GM23338 (cell line): ENCODE results near the gene SCARF1. TPM values are rescaled to one million over a fixed set of nuclear protein-coding genes. Genes with fewer than 3 reads are reported as not detected.

Experiments used
- ATAC-seq: fragments of 200-7000 bp; cut with Tn5 transposase; 3 replicates; pipeline ENCODE4 v1.9.1; 2020
- DNase-seq: peaks from one replicate; pipeline ENCODE4 v3.0.0-alpha.2; 2015; ENCODE audit warnings: low spot score
- H2AFZ ChIP-seq: fragments of 200-600 bp; sonication (generic); 2 replicates; pipeline ENCODE4 v1.8.0; 2016; ENCODE audit warnings: antibody characterized with exemption, mild to moderate bottlenecking, moderate library complexity
- H3F3A ChIP-seq: fragments of 200-600 bp; sonication (generic); replicated peaks from 2 replicates; pipeline ENCODE4 v1.8.0; 2017; ENCODE audit warnings: antibody characterized with exemption, mixed run types, low read depth
- H3K27ac ChIP-seq: fragments of 200-600 bp; sonication (generic); 2 replicates; pipeline ENCODE4 v1.6.1; 2016; ENCODE audit warnings: low read depth
- H3K27me3 ChIP-seq: fragments of 200-600 bp; sonication (generic); 2 replicates; pipeline ENCODE4 v1.8.0; 2016; ENCODE audit warnings: mild to moderate bottlenecking, mixed run types, moderate library complexity; ENCODE audit not compliant: insufficient read depth
- H3K36me3 ChIP-seq: fragments of 200-600 bp; sonication (generic); 2 replicates; pipeline ENCODE4 v1.8.0; 2016; ENCODE audit warnings: mild to moderate bottlenecking; ENCODE audit not compliant: insufficient read depth
- H3K4me1 ChIP-seq: fragments of 200-600 bp; sonication (generic); 2 replicates; pipeline ENCODE4 v1.8.0; 2016; ENCODE audit warnings: mild to moderate bottlenecking, moderate library complexity; ENCODE audit not compliant: insufficient read depth
- H3K4me2 ChIP-seq: fragments of 200-600 bp; sonication (generic); 2 replicates; pipeline ENCODE4 v1.7.1; 2017; ENCODE audit warnings: mixed run types
- H3K4me3 ChIP-seq: fragments of 200-600 bp; sonication (generic); 2 replicates; pipeline ENCODE4 v1.6.1; 2016; ENCODE audit warnings: mixed run types
- H3K79me2 ChIP-seq: fragments of 200-600 bp; sonication (generic); replicated peaks from 2 replicates; pipeline ENCODE4 v1.8.0; 2017; ENCODE audit warnings: mild to moderate bottlenecking; ENCODE audit not compliant: insufficient read depth
- H3K9me2 ChIP-seq: fragments of 200-600 bp; sonication (generic); 2 replicates; pipeline ENCODE4 v1.8.0; 2017; ENCODE audit not compliant: insufficient read depth
- H4K20me1 ChIP-seq: fragments of 200-600 bp; sonication (generic); replicated peaks from 2 replicates; pipeline ENCODE4 v1.8.0; 2017; ENCODE audit warnings: mild to moderate bottlenecking; ENCODE audit not compliant: insufficient read depth
- H3K27ac Mint-ChIP-seq: 2 replicates; pipeline ENCODE4 v1.8.0; 2020; ENCODE audit warnings: inconsistent platforms, mild to moderate bottlenecking, moderate library complexity, mixed read lengths
- H3K27me3 Mint-ChIP-seq: 3 replicates; pipeline ENCODE4 v1.8.0; 2022; ENCODE audit warnings: low read depth, mild to moderate bottlenecking, moderate library complexity, mixed read lengths, inconsistent platforms; ENCODE audit not compliant: insufficient read depth, poor library complexity
- H3K36me3 Mint-ChIP-seq: 3 replicates; pipeline ENCODE4 v1.8.0; 2021; ENCODE audit warnings: low read depth, mild to moderate bottlenecking, inconsistent platforms, moderate library complexity, mixed read lengths
- H3K4me1 Mint-ChIP-seq: 3 replicates; pipeline ENCODE4 v1.8.0; 2020; ENCODE audit warnings: mild to moderate bottlenecking, inconsistent platforms, mixed read lengths
- H3K4me3 Mint-ChIP-seq: 3 replicates; pipeline ENCODE4 v1.8.0; 2021; ENCODE audit warnings: moderate library complexity, mild to moderate bottlenecking, inconsistent platforms, mixed read lengths
- H3K9me3 Mint-ChIP-seq: 3 replicates; pipeline ENCODE4 v1.8.0; 2020; ENCODE audit warnings: moderate library complexity, mild to moderate bottlenecking, inconsistent platforms, mixed read lengths
- CREB1 ChIP-seq: fragments of 250-450 bp; sonication (Bioruptor Pico); IDR thresholded peaks from 2 replicates; pipeline ENCODE4 v1.5.0; 2020; ENCODE audit warnings: low read depth, mild to moderate bottlenecking, moderate library complexity
- ETS1 ChIP-seq: IDR thresholded peaks from 2 replicates; pipeline ENCODE4 v1.6.1; 2016; ENCODE audit warnings: antibody characterized with exemption
- JUNB ChIP-seq: IDR thresholded peaks from one replicate; pipeline ENCODE4 v1.6.1; 2016; ENCODE audit warnings: antibody characterized with exemption; ENCODE audit not compliant: unreplicated experiment
- NANOG ChIP-seq: IDR thresholded peaks from 2 replicates; pipeline ENCODE4 v1.6.1; 2016; ENCODE audit warnings: antibody characterized with exemption, borderline replicate concordance
- POLR2AphosphoS5 ChIP-seq: IDR thresholded peaks from 2 replicates; pipeline ENCODE4 v1.6.1; 2016; ENCODE audit warnings: antibody characterized with exemption, low read depth
- REST ChIP-seq: IDR thresholded peaks from one replicate; pipeline ENCODE4 v1.6.1; 2018; ENCODE audit warnings: antibody characterized with exemption; ENCODE audit not compliant: unreplicated experiment
- STAT1 ChIP-seq: IDR thresholded peaks from one replicate; pipeline ENCODE4 v1.6.1; 2016; ENCODE audit warnings: antibody characterized with exemption; ENCODE audit not compliant: unreplicated experiment
- ZNF114 ChIP-seq: fragments of 250-450 bp; sonication (Bioruptor Pico); IDR thresholded peaks from 2 replicates; pipeline ENCODE4 v1.5.0; 2020; ENCODE audit warnings: mild to moderate bottlenecking, moderate library complexity
- ZNF331 ChIP-seq: fragments of 250-450 bp; sonication (Bioruptor Pico); IDR thresholded peaks from 2 replicates; pipeline ENCODE4 v1.5.0; 2020; ENCODE audit warnings: low read depth, mild to moderate bottlenecking, moderate library complexity
- polyA plus RNA-seq: library from polyadenylated mRNA; unstranded; fragments of >200 nt; fragmentation: Nextera tagmentation; extraction: Ambion mirVana; gene quantifications from 2 replicates; pipeline ENCODE4 v1.2.1, GENCODE V29; 2016
- small RNA-seq: library from RNA; depleted of rRNA; stranded (forward); fragments of <200 nt; gene quantifications from one replicate; pipeline ENCODE3, GENCODE V24; 2014; ENCODE audit warnings: low replicate concordance
- total RNA-seq: library from RNA; depleted of rRNA; stranded (reverse); fragments of >200 nt; shearing (Covaris generic); gene quantifications from 2 replicates; pipeline ENCODE4 v1.2.3, GENCODE V29; 2014; rRNA removed
- TF ChIP-seq, protein P1 (sequence below), 2 experiments: fragments of 200-600 bp in 1 of 2; sonication (generic) in 1 of 2; conservative IDR thresholded peaks; 2 replicates each; pipeline versions ENCODE4 v1.5.1 to v1.6.1; 2016 to 2017; ENCODE audit warnings: antibody characterized with exemption in 2 of 2, low read depth in 2 of 2, mild to moderate bottlenecking in 2 of 2, moderate library complexity in 1 of 2

Gene SCARF1
- total and polyA plus RNA-seq, 2 experiments from 2014 or later: 0.76 to 1.6 TPM

DNA sequence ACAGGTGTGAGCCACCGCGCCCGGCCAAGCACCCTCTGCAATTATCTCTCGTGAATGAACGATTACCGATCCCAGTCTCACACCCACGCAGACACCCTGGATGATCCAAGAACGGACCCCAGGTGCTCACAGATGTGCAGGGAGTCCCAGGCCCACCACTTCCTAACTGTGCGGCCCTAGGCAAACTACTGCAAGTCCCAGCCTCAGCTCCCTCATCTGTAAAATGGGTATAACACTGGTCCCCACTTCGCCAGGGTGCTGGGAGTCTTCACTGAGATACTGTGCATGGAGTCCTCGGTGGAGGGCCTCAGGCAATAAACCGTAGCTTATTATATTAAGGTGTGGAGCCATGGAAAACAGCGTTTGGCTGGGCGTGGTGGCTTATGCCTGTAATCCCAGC, 61.4 kb downstream of the SCARF1 start:
- peaks cover 34% of the 10 kb centered on the region for H3K4me1 Mint-ChIP-seq
- no peak for DNase-seq
- ATAC-seq: no peak
- no peaks in the 10 kb centered on the region for H3F3A ChIP-seq
- peaks cover 12% of the 10 kb centered on the region for H3K36me3 Mint-ChIP-seq
- H3K27me3 ChIP-seq: no peaks in the 10 kb centered on the region
- H3K79me2 ChIP-seq: no peaks in the 10 kb centered on the region
- no peaks in the 10 kb centered on the region for H4K20me1 ChIP-seq
- no peak for TF ChIP-seq JUNB
- TF ChIP-seq NANOG: no peak
- TF ChIP-seq REST: no peak
- no peak for TF ChIP-seq CREB1 (CRISPR knock-in tag)
- no peak for TF ChIP-seq STAT1
- TF ChIP-seq ZNF331: no peak
- no peak for TF ChIP-seq ETS1
- TF ChIP-seq, protein P1, sequence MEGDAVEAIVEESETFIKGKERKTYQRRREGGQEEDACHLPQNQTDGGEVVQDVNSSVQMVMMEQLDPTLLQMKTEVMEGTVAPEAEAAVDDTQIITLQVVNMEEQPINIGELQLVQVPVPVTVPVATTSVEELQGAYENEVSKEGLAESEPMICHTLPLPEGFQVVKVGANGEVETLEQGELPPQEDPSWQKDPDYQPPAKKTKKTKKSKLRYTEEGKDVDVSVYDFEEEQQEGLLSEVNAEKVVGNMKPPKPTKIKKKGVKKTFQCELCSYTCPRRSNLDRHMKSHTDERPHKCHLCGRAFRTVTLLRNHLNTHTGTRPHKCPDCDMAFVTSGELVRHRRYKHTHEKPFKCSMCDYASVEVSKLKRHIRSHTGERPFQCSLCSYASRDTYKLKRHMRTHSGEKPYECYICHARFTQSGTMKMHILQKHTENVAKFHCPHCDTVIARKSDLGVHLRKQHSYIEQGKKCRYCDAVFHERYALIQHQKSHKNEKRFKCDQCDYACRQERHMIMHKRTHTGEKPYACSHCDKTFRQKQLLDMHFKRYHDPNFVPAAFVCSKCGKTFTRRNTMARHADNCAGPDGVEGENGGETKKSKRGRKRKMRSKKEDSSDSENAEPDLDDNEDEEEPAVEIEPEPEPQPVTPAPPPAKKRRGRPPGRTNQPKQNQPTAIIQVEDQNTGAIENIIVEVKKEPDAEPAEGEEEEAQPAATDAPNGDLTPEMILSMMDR (conservative IDR thresholded peaks at IDR 0.05; ENCODE audit: low read depth in 2 of 2): no peak
- no peak for TF ChIP-seq POLR2AphosphoS5
- no peak for TF ChIP-seq ZNF114 (CRISPR knock-in tag)
- no peak overlapping the region for H3K27ac Mint-ChIP-seq
- H3K27ac ChIP-seq: no peak overlapping the region
- no peak overlapping the region for H3K4me3 Mint-ChIP-seq
- H3K36me3 ChIP-seq: no peaks in the 10 kb centered on the region
- H3K4me2 ChIP-seq: no peak overlapping the region
- no peak overlapping the region for H2AFZ ChIP-seq
- peaks cover 17% of the 10 kb centered on the region for H3K4me1 ChIP-seq
- H3K9me3 Mint-ChIP-seq: no peaks in the 10 kb centered on the region
- H3K27me3 Mint-ChIP-seq: peaks cover 10% of the 10 kb centered on the region
- H3K4me3 ChIP-seq: no peak overlapping the region
- no peaks in the 10 kb centered on the region for H3K9me2 ChIP-seq

Small RNAs within 50 kb of the gene (small RNA-seq; reads per million reads assigned to genes)
- not detected for gene RN7SL105P

Other genes with a start within 250 kb of the SCARF1 start
- 1,251 and 1,409 TPM in 2 replicates for gene YWHAE, start 245.5 kb downstream of the SCARF1 start, total RNA-seq
- 1,271 and 1,283 TPM in 2 replicates for gene YWHAE, start 245.5 kb downstream of the SCARF1 start, polyA plus RNA-seq
- gene CRK, start 189.5 kb downstream of the SCARF1 start, total RNA-seq: 59.8 and 61.1 TPM in 2 replicates
- 28.6 and 32.6 TPM in 2 replicates for gene CRK, start 189.5 kb downstream of the SCARF1 start, polyA plus RNA-seq
- 35.2 and 57.1 TPM in 2 replicates for gene MYO1C, start 153.0 kb downstream of the SCARF1 start, total RNA-seq
- 12.3 and 13.9 TPM in 2 replicates for gene MYO1C, start 153.0 kb downstream of the SCARF1 start, polyA plus RNA-seq
- gene INPP5K, start 129.1 kb downstream of the SCARF1 start, total RNA-seq: 22.5 and 29.7 TPM in 2 replicates
- 8.4 TPM in 2 replicates for gene INPP5K, start 129.1 kb downstream of the SCARF1 start, polyA plus RNA-seq
- 24.2 and 28.1 TPM in 2 replicates for gene PITPNA, start 82.9 kb downstream of the SCARF1 start, total RNA-seq
- gene PITPNA, start 82.9 kb downstream of the SCARF1 start, polyA plus RNA-seq: 13.0 and 14.2 TPM in 2 replicates
- gene SLC43A2, start 16.9 kb downstream of the SCARF1 start, total RNA-seq: 7.1 and 9.8 TPM in 2 replicates
- 2.2 and 2.5 TPM in 2 replicates for gene SLC43A2, start 16.9 kb downstream of the SCARF1 start, polyA plus RNA-seq
- gene RILP, start 4.1 kb upstream of the SCARF1 start, total RNA-seq: 9.2 and 17.4 TPM in 2 replicates
- 8.6 and 10.8 TPM in 2 replicates for gene RILP, start 4.1 kb upstream of the SCARF1 start, polyA plus RNA-seq
- gene PRPF8, start 39.1 kb upstream of the SCARF1 start, total RNA-seq: 231 and 246 TPM in 2 replicates
- 175 and 178 TPM in 2 replicates for gene PRPF8, start 39.1 kb upstream of the SCARF1 start, polyA plus RNA-seq
- 0.58 and 1.4 TPM in 2 replicates for gene TLCD2, start 64.6 kb upstream of the SCARF1 start, total RNA-seq
- 0.64 and 0.70 TPM in 2 replicates for gene TLCD2, start 64.6 kb upstream of the SCARF1 start, polyA plus RNA-seq
- 14.5 and 17.6 TPM in 2 replicates for gene WDR81, start 79.0 kb upstream of the SCARF1 start, total RNA-seq
- gene WDR81, start 79.0 kb upstream of the SCARF1 start, polyA plus RNA-seq: 3.5 and 3.7 TPM in 2 replicates
- 0.47 and 0.66 TPM in 2 replicates for gene SERPINF2, start 97.1 kb upstream of the SCARF1 start, total RNA-seq
- 1.2 and 1.5 TPM in 2 replicates for gene SERPINF2, start 97.1 kb upstream of the SCARF1 start, polyA plus RNA-seq
- gene SERPINF1, start 116.3 kb upstream of the SCARF1 start, total RNA-seq: 40.7 and 41.4 TPM in 2 replicates
- 22.1 and 24.4 TPM in 2 replicates for gene SERPINF1, start 116.3 kb upstream of the SCARF1 start, polyA plus RNA-seq
- gene SMYD4, start 184.2 kb upstream of the SCARF1 start, total RNA-seq: 18.4 and 21.9 TPM in 2 replicates
- gene SMYD4, start 184.2 kb upstream of the SCARF1 start, polyA plus RNA-seq: 14.8 and 17.0 TPM in 2 replicates
- 42.5 and 52.1 TPM in 2 replicates for gene RPA1, start 184.3 kb upstream of the SCARF1 start, total RNA-seq
- gene RPA1, start 184.3 kb upstream of the SCARF1 start, polyA plus RNA-seq: 26.7 and 33.7 TPM in 2 replicates